Ascending aorta (tissue), 2 donors: Measurements from ENCODE around the gene UXS1. TPM values are rescaled to one million over a fixed set of nuclear protein-coding genes. Genes with fewer than 3 reads are reported as not detected.

Experiments
- DNase-seq, 2 donors: peaks; one replicate each; pipeline ENCODE4 v3.0.0-alpha.2; 2019; ENCODE audit warnings: low spot score in 2 of 2
- H3K27ac ChIP-seq, 2 donors: fragments of 200-600 bp; sonication (generic); one replicate each; pipeline ENCODE4 v1.5.1; 2016 to 2017; ENCODE audit warnings: mild to moderate bottlenecking in 1 of 2
- H3K27me3 ChIP-seq: fragments of 200-600 bp; sonication (generic); one replicate; pipeline ENCODE4 v1.5.1; 2017
- H3K36me3 ChIP-seq, 2 donors: fragments of 200-600 bp; sonication (generic); one replicate each; pipeline ENCODE4 v1.5.1; 2016
- H3K4me1 ChIP-seq, 2 donors: fragments of 200-600 bp; sonication (generic); one replicate each; pipeline ENCODE4 v1.5.1; 2016 to 2017; ENCODE audit warnings: mild to moderate bottlenecking in 1 of 2
- H3K4me3 ChIP-seq, 2 donors: fragments of 200-600 bp; sonication (generic); one replicate each; pipeline ENCODE4 v1.5.1; 2016 to 2017; ENCODE audit warnings: mild to moderate bottlenecking in 1 of 2
- H3K9me3 ChIP-seq, 2 donors: fragments of 200-600 bp; sonication (generic); one replicate each; pipeline ENCODE4 v1.5.1; 2016
- CTCF ChIP-seq, 3 experiments: fragments of 200-600 bp in 2 of 3; fragments of 450-650 bp in 1 of 3; sonication (generic) in 2 of 3; IDR thresholded peaks; one replicate each; pipeline ENCODE4 v1.5.1; 2016 to 2019; ENCODE audit warnings: antibody characterized with exemption in 3 of 3, mild to moderate bottlenecking in 1 of 3, moderate library complexity in 1 of 3
- intact Hi-C: fragments of 100-400 bp; cut with DNase I; formaldehyde crosslinking; loops from one replicate; pipeline ENCODE4 v1.15.1; 2023
- total RNA-seq: library from RNA; depleted of rRNA; stranded (reverse); fragments of >200 nt; gene quantifications from one replicate; pipeline ENCODE4 v1.1.0, GENCODE V29; 2016

UXS1 gene
- total RNA-seq, 1 donor from 2014 or later: 146 TPM

GRCh38 chr2:106097038-106098000, 96.8 kb downstream of the UXS1 start:
- H3K27me3 ChIP-seq: no peaks in the 10 kb centered on the region
- no peaks in the 10 kb centered on the region for H3K4me1 ChIP-seq
- peaks cover 0 to 46% of the 10 kb centered on the region in 2 donors for H3K36me3 ChIP-seq
- DNase-seq: no peak
- no peaks in the 10 kb centered on the region for H3K9me3 ChIP-seq
- intact Hi-C loops: no loop called here
- no peak overlapping the region for H3K27ac ChIP-seq
- no peak overlapping the region for H3K4me3 ChIP-seq
- no peak for TF ChIP-seq CTCF (IDR thresholded peaks at IDR 0.05)

DNA sequence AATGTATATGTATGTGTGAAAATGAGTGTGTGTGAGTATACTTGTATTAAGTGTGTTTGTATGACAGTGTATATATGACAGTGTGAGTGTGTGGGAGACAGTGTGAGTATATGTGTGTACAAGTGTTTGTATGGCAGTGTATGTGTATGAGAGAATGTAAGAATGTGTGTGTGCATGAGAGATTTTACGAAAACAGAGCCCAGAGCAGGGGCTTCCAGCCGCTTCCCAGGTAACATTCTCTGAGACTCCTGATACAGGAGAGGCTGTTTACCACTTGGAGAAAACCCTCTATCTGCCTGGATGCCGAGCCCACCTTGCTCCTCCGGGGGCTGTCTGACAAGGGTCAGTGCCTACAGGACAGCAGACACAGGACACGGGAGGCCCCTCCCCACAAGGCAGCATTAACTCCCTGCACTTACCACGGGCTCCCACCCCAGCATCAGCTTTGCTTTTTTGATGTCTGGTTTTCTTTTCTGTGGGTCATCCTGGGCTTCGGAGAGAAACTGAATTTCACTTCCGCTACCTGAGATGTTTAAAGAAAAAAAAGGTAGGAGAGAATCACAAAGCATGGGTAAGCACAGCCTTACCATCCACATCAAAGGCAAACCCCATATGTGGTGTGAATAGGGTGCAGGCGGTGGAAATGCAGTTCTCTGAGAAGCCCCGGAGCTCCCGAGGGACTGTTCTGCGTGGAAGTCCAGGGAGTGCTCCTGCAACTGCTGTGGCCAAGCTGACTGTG, 97.6 kb downstream of the UXS1 start:
- no peak overlapping the region for H3K4me3 ChIP-seq
- H3K27ac ChIP-seq: no peak overlapping the region
- H3K36me3 ChIP-seq: peaks cover 0 to 46% of the 10 kb centered on the region in 2 donors
- no peaks in the 10 kb centered on the region for H3K9me3 ChIP-seq
- intact Hi-C loops: no loop called here
- TF ChIP-seq CTCF (IDR thresholded peaks at IDR 0.05): no peak
- H3K4me1 ChIP-seq: no peaks in the 10 kb centered on the region
- no peaks in the 10 kb centered on the region for H3K27me3 ChIP-seq
- no peak for DNase-seq

DNA sequence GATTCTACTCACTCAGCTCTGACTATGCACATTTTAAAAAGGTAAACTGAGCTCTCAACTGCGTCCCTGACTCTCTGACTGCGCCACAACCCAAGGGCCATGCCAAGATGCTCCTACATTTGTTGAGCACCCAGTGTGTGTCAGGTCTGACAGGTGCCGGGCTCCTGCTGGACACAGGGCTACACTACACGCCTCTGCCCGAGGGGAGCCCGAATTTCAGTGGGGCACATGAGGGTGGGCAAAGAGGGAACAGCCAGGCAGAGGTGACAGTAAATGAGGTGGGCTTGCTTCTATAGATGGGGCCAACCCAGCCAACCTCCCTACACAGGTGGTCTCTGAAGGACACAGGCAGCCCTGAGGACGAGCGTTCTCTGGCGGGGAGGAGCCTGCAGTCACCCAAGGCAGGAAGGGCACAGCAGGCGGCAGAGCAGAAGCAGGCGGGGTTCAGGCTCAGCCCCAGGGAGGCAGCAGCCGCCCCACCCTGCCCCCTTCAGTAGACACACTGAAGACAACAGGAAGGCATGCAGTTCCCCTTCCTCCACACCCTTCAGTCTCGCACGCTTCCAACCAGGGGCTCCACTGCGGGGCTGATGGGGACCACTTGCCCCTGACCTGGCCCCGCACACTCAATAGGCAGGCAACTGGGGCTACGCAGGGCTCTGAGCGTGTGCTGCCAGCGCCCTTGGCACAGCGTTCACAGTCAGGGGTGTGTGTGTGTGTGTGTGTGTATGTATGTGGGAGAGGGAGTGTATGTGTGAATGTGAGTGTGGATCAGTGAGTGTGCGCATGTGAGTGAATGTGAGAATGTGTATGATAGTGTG, 98.4 kb downstream of the UXS1 start:
- no peak overlapping the region for H3K4me3 ChIP-seq
- H3K4me1 ChIP-seq: no peaks in the 10 kb centered on the region
- DNase-seq: no peak
- H3K9me3 ChIP-seq: no peaks in the 10 kb centered on the region
- intact Hi-C loops: no loop called here
- H3K27ac ChIP-seq: no peak overlapping the region
- H3K27me3 ChIP-seq: no peaks in the 10 kb centered on the region
- peaks cover 0 to 42% of the 10 kb centered on the region in 2 donors for H3K36me3 ChIP-seq
- TF ChIP-seq CTCF (IDR thresholded peaks at IDR 0.05): no peak

DNA sequence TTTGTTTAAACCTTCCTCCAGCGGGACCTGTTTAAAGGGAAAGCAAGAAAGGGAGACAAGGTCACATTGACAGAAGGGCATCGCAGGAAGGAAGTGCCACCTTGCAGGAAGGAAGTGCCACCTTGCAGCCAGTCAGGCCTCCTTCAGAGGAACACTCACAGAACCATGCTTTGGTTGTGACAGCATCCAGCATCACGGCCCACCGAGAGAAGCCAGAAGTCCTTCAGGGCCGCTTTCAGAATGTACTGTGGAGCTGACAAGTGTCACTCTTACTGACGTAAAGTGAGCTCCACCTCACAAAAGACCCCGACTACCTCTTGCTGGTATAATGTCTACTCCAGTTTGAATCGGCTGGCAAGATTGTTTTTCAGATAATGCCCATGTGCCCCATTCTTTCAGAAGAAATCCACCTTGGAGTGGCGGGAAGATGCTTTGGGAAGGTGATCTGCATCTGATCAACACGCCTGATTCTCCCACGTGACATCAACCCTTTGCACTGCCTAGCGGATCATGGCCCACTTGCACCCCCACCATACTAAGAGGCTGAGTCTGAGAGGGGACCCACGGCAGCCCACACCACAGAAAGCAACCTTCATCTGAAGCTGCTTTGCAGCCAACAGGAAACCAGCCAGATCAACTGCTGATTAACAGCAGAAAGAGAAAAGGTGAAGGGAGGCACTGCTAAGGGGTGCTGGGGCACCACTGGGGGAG, 99.8 kb downstream of the UXS1 start:
- TF ChIP-seq CTCF (IDR thresholded peaks at IDR 0.05): no peak
- Histone ChIP-seq H3K27me3 (no peaks in the 10 kb centered on the region), H3K27ac (no peak overlapping the region), H3K4me1 (no peaks in the 10 kb centered on the region), H3K36me3 (peaks cover 0 to 33% of the 10 kb centered on the region in 2 donors), H3K9me3 (no peaks in the 10 kb centered on the region), H3K4me3 (no peak overlapping the region)
- intact Hi-C loops: no loop called here
- no peak for DNase-seq
